GM21381 (cell line): ENCODE results near the gene RUNX1.

ENCODE experiments used
- ATAC-seq: cut with Tn5 transposase; IDR thresholded peaks from one replicate; pipeline ENCODE4 v1.9.1; 2021; ENCODE audit warnings: mild to moderate bottlenecking, moderate library complexity; ENCODE audit not compliant: unreplicated experiment

RUNX1 gene

GRCh38 chr21:35037384-35037765 lies 11.7 kb downstream of the RUNX1 start:
- no peak for ATAC-seq

GRCh38 chr21:35036465-35037383 lies 12.4 kb downstream of the RUNX1 start:
- ATAC-seq, result no peak

- no peak for ATAC-seq
Measured at GRCh38 chr21:35035581-35035980, 13.5 kb downstream of the RUNX1 start.

DNA sequence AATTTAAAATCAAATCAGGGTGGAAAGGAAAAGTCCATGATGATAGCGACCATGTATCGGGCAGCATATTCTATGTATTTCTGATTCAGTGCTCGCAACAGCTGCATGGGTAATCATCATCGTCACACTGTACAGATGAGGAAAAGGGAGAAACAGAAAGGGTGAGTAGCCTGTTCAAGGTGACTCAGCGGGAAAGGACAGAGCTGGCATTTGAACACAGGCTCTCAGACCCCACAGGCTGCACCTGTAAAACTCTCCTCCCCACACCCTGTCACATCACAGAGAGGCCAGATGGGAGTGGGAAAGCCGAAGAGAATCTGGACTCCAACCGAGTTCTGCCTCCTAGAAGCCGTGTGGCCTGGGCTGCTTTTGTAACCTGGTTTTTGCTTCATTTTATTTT lies 14.0 kb downstream of the RUNX1 start:
- no peak for ATAC-seq

DNA sequence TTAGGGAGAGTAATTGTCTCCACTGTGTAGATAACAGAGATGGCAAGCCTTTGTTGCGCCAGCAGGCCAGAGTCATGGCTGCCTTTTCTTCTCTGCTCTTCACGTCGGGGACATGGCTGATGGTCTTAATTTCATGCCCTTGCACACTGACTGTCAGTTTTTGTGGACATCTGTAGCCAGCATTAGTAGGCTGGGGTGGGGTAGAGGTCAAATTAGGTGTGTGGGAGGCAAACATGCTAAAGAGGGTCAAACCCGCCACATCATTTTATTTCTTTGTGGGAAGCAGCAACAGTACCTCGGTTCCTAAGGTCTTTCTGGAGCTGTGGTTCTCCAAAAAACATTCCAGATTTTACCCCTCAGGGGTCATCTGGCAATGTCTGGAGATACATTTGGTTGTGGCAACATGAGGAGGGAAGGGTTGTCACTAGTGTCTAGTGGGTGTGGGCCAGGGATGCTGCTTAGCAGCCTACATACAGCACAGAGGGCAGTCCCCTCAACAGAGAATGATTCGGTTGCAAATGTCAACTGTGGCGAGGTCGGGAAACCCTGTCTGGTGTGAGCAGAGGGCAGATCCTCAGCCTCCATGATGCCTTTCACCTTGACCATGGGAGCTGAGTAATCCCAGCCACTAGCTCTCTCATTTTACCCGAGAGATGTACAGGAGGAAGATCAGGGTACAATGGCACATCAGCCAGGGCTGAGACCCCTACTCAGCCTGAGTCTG lies 14.7 kb downstream of the RUNX1 start:
- ATAC-seq, result no peak

DNA sequence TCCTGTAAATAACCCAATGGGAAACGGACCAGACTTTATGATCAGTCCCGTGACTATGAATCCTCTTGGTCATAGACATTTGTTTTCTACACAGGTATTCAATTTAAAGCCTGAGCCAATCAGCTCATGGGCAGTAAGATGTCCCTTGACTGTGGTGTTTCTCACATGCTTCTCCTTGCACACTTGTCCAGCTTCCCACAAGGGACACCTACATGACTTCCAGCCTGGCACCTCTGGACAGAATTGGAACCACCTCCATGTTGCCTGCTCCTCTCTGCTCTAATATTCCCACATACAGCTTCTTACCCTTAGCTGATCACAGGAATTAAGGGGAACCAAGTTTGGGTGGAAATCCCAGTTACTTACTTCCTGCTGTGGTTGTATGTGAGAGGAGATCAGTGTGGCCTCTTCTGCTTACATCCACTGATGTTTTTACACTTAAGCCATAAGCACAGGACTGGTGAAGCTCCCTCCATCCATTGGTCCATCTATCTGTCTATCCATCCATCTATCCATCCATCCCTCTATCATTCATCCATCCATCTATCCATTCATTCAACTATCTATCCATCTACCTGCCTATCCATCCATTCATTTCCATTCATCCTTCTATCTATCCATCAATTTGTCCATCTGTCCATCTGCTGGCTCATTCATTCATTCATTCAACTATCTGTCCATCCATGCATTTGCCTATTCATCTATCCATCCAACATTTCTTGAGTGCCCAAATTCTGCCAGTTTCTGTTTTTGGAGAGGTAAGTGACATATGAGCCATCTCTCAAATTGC lies 16.4 kb downstream of the RUNX1 start:
- ATAC-seq, result no peak

DNA sequence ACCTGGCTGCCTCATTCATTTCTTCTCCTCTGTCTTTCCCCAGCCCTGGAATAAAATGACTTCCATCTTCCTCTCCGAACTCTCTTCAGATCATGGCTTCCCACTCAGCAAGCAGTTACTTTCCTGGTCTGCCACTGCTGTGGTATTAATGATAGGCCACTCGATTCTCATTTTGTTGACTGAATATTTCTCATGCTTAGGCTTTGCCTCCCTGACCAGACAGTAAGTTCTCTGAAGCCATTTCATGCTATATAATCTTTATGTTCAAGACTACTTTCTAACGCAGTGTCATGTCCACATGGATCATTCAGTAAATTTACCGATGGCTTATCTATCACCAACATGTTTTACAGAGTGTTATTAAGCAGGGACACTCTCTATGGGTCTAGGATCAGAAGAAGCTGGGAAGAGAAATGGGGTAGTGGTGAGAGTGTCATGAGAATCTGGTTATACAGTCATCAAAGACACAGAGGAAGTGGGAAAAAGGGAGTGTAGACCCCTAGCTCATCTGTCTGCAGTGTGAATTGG lies 20.6 kb downstream of the RUNX1 start:
- ATAC-seq, result no peak

GRCh38 chr21:35027563-35028450 lies 21.3 kb downstream of the RUNX1 start:
- no peak for ATAC-seq

- ATAC-seq, result peak; percentile 90
Measured at GRCh38 chr21:35026617-35027562, 22.2 kb downstream of the RUNX1 start.

GRCh38 chr21:35026153-35026500 lies 23.0 kb downstream of the RUNX1 start:
- no peak for ATAC-seq

- ATAC-seq, result no peak
Measured at GRCh38 chr21:35025206-35026152, 23.6 kb downstream of the RUNX1 start.

DNA sequence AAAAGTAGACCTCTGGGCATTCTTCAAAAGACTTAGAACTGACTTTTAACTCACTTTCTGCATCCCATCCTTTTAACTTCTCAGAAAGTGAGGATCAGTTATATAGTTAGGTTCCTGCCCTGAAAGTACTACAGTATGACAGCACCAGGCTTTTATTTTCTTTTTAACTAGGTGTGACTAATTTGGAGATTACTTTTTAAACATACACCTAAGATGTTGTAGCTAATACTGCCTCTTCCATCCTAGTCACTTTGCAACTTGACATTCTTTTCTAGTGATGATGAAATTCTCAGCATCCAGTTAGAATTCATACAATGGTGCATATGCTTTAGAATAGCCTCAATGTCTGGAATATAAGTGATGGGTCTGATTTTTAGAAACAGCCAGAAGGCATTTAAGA lies 24.6 kb downstream of the RUNX1 start:
- no peak for ATAC-seq

- ATAC-seq, result no peak
Measured at GRCh38 chr21:35024071-35024420, 25.1 kb downstream of the RUNX1 start.

GRCh38 chr21:35023396-35024070 lies 25.6 kb downstream of the RUNX1 start:
- no peak for ATAC-seq

DNA sequence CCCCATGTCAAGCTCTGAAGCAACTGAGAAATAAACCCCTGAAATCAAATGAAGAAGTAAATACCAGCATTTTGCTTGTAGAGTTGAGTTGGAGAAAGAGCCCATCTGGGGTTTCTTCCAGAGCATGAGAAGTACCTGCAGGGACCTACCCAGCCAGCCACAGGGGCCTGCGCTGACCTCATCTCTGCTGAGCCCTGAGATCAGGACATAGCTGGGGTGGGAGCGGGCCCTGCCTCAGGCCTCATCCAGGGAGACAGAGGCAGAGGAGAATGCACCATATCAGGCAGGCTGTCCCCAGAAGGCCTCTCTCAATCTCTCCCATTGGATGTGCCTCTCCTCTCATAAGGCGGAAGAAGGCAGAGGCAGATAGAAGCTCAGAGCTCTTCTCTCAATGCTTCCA lies 27.6 kb downstream of the RUNX1 start:
- no peak for ATAC-seq

DNA sequence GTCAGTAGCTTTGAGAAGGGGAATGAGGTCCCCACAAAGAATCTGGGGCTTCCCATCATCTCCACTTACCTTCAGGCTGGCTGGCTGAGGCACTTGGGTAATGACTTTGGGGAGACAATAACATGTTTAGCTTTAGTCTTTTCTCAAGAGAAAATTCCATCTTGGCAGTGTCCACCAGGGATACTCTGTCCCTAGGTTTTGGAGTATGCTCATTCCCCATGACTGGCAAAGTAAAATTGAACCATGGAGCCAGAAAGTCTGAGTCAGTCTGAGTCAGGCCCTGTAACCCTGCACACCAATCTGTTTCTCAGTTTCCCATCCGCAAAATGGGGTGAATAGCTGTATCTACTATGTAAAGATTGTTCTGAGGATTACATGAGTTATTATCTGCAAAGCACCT lies 28.2 kb downstream of the RUNX1 start:
- ATAC-seq, result no peak

- no peak for ATAC-seq
Measured at GRCh38 chr21:35020436-35020835, 28.7 kb downstream of the RUNX1 start.

GRCh38 chr21:35019631-35020032 lies 29.5 kb downstream of the RUNX1 start:
- ATAC-seq, result no peak
